OCI-LY7 (cell line): ENCODE results near the gene GPR82. TPM values are rescaled to one million over a fixed set of nuclear protein-coding genes. Genes with fewer than 3 reads are reported as not detected.

Source experiments
- BruUV-seq: library from RNA; stranded (reverse); fragments of 400-500 nt; replicated peaks from 2 replicates; lab custom pipeline; 2021; lab: Mats Ljungman, UMichigan
- CTCF ChIA-PET: fragments of 300-600 bp; sonication (Branson Sonifier 250); formaldehyde crosslinking; loops from one replicate; lab custom pipeline; 2022; ENCODE audit warnings: antibody characterized with exemption; ENCODE audit not compliant: unreplicated experiment; lab: Charles Lee
- POLR2A ChIA-PET: fragments of 300-600 bp; sonication (Branson Sonifier 250); formaldehyde crosslinking; loops from one replicate; lab custom pipeline; 2022; ENCODE audit warnings: antibody characterized with exemption; lab: Charles Lee
- DNase-seq: peaks from one replicate; pipeline ENCODE4 v3.0.0-alpha.2; 2015; ENCODE audit warnings: low spot score
- H2AFZ ChIP-seq: fragments of 200-600 bp; sonication (generic), shearing (Covaris generic); 2 replicates; pipeline ENCODE4 v1.6.1; 2014; ENCODE audit warnings: mild to moderate bottlenecking, antibody characterized with exemption, low read length, moderate library complexity
- H3K27ac ChIP-seq: fragments of 200-600 bp; sonication (generic); 2 replicates; pipeline ENCODE4 v1.5.1; 2014; ENCODE audit warnings: mixed run types, low read depth, mild to moderate bottlenecking, moderate library complexity, low read length, inconsistent platforms; ENCODE audit not compliant: poor library complexity, severe bottlenecking
- H3K36me3 ChIP-seq: fragments of 200-600 bp; sonication (generic); 2 replicates; pipeline ENCODE4 v1.6.1; 2014; ENCODE audit warnings: mild to moderate bottlenecking, antibody characterized with exemption, low read length, moderate library complexity, mixed read lengths; ENCODE audit not compliant: insufficient read depth
- H3K4me1 ChIP-seq: fragments of 200-600 bp; sonication (generic); 2 replicates; pipeline ENCODE4 v1.5.1; 2014; ENCODE audit warnings: mild to moderate bottlenecking, low read length; ENCODE audit not compliant: insufficient read depth, poor library complexity, severe bottlenecking
- H3K4me2 ChIP-seq: fragments of 200-600 bp; sonication (generic); 2 replicates; pipeline ENCODE4 v1.6.1; 2014; ENCODE audit warnings: mild to moderate bottlenecking, low read length
- H3K4me3 ChIP-seq: fragments of 200-600 bp; sonication (generic); 2 replicates; pipeline ENCODE4 v1.5.1; 2014; ENCODE audit warnings: mild to moderate bottlenecking, low read depth, low read length; ENCODE audit not compliant: poor library complexity, severe bottlenecking
- H3K79me2 ChIP-seq: fragments of 200-600 bp; sonication (generic); 2 replicates; pipeline ENCODE4 v1.6.1; 2016; ENCODE audit warnings: low read depth, mild to moderate bottlenecking, low read length, moderate library complexity, mixed read lengths; ENCODE audit not compliant: insufficient read depth
- H3K9me2 ChIP-seq: fragments of 200-600 bp; sonication (generic); 2 replicates; pipeline ENCODE4 v1.6.1; 2016; ENCODE audit warnings: mild to moderate bottlenecking, low read length, mixed read lengths; ENCODE audit not compliant: insufficient read depth
- H3K9me3 ChIP-seq: fragments of 200-600 bp; sonication (generic); 2 replicates; pipeline ENCODE4 v1.6.1; 2014; ENCODE audit warnings: mild to moderate bottlenecking, mixed run types, low read length, mixed read lengths
- H4K20me1 ChIP-seq: fragments of 200-600 bp; sonication (generic); 2 replicates; pipeline ENCODE4 v1.6.1; 2014; ENCODE audit warnings: mild to moderate bottlenecking, antibody characterized with exemption, low read length, moderate library complexity, mixed read lengths; ENCODE audit not compliant: insufficient read depth
- EZH2phosphoT487 ChIP-seq: fragments of 200-600 bp; sonication (generic); IDR thresholded peaks from 2 replicates; pipeline ENCODE4 v1.6.1; 2018; ENCODE audit warnings: low read depth, borderline replicate concordance, mild to moderate bottlenecking, mixed run types, antibody characterized with exemption, low read length, moderate library complexity, mixed read lengths
- intact Hi-C: fragments of 100-400 bp; cut with micrococcal nuclease; formaldehyde crosslinking; loops from one replicate; pipeline ENCODE4 v1.10.0; 2022; ENCODE audit not compliant: unreplicated experiment
- total RNA-seq, 2 experiments: library from RNA; depleted of rRNA in 1 of 2; stranded (reverse); fragments of >200 nt in 1 of 2; shearing (Covaris generic) in 1 of 2; gene quantifications; 2 replicates each; pipeline ENCODE4 v1.2.3, GENCODE V29; 2014 to 2022
- TF ChIP-seq, protein P1 (sequence below): fragments of 200-600 bp; sonication (generic); conservative IDR thresholded peaks from 2 replicates; pipeline ENCODE4 v1.5.1; 2014; ENCODE audit warnings: mild to moderate bottlenecking, antibody characterized with exemption, low read length, moderate library complexity, mixed read lengths

GPR82 gene
- total RNA-seq, 2 experiments from 2014 or later: 0.53 TPM; not detected in 1

DNA sequence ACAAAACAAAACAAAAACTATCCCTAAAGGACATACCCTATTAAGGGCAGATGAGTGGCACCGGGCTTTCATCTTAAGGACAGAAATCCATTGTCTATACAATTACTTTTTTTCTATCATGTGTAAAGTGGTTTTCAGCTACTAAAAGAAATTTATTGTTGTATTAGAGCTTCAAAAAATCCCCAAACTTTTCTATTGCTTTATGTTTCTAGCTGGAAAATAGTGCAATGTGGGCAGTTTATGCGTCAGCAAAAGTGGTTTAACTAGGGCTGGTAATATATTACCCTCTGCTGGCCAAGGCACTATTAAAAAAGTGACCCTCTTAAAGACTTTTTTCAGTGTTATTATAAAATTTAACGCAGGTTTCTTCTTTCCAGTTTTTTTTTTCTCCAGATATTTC lies 15.5 kb upstream of the GPR82 start:
- H3K79me2 ChIP-seq: peaks cover 8% of the 10 kb centered on the region; the same call in 1 of the 2 replicates
- BruUV-seq: no TSS peak
- H3K4me1 ChIP-seq: peaks cover 46% of the 10 kb centered on the region
- H3K27ac ChIP-seq: no peak overlapping the region
- DNase-seq: no peak
- H3K9me2 ChIP-seq: no peaks in the 10 kb centered on the region
- H4K20me1 ChIP-seq: no peaks in the 10 kb centered on the region
- intact Hi-C loops: loop anchor here (5.0 kb wide), 1 partner anchor 116 kb away; no protein-coding TSS in a partner anchor
- no peaks in the 10 kb centered on the region; the same call in 1 of the 2 replicates for H3K36me3 ChIP-seq
- no peak for TF ChIP-seq EZH2phosphoT487
- TF ChIP-seq, protein P1, sequence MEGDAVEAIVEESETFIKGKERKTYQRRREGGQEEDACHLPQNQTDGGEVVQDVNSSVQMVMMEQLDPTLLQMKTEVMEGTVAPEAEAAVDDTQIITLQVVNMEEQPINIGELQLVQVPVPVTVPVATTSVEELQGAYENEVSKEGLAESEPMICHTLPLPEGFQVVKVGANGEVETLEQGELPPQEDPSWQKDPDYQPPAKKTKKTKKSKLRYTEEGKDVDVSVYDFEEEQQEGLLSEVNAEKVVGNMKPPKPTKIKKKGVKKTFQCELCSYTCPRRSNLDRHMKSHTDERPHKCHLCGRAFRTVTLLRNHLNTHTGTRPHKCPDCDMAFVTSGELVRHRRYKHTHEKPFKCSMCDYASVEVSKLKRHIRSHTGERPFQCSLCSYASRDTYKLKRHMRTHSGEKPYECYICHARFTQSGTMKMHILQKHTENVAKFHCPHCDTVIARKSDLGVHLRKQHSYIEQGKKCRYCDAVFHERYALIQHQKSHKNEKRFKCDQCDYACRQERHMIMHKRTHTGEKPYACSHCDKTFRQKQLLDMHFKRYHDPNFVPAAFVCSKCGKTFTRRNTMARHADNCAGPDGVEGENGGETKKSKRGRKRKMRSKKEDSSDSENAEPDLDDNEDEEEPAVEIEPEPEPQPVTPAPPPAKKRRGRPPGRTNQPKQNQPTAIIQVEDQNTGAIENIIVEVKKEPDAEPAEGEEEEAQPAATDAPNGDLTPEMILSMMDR: no peak
- no peak overlapping the region for H2AFZ ChIP-seq
- no peaks in the 10 kb centered on the region for H3K9me3 ChIP-seq
- ChIA-PET POLR2A (no interaction called here), CTCF (no interaction called here)
- H3K4me3 ChIP-seq: no peak overlapping the region
- H3K4me2 ChIP-seq: no peak overlapping the region

DNA sequence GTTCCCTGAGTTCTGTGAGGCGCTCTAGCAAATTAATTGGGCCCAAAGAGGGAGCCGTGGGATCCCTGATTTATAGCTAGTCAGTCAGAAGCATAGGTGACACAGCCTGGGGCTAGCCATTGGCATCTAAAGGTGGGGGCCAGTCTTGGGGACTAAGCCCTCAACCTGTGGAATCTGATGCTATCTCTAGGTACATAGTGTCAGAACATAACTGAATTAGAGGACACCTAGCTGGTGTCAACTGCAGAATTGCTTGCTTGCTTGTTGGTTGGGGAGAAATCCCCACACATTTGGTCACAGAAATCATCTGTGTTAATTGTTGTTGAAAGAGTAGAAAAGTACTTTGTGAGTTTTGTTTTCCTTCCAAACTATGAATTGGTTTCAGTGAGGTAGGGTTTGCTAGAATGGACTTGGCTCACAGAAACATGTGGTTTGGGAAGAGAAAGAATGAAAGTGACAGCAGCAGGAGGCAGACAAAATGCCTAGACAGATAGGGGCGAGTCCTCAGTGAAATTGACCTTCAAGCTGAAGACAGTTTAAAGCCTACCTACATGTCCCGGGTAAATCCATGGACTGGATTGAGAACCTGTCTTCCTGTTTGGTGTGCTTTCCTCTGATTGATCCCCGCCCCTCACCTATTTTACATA lies 12.8 kb upstream of the GPR82 start:
- H3K4me1 ChIP-seq: peaks cover 20% of the 10 kb centered on the region
- 0 out of 2 replicates have a peak, but pooled peaks cover 3% of the 10 kb centered on the region for H3K79me2 ChIP-seq
- H3K9me3 ChIP-seq: no peaks in the 10 kb centered on the region
- TF ChIP-seq, protein P1: no peak
- no peak for TF ChIP-seq EZH2phosphoT487
- intact Hi-C loops: no loop called here
- no peaks in the 10 kb centered on the region for H4K20me1 ChIP-seq
- no peak for DNase-seq
- no TSS peak for BruUV-seq
- no peak overlapping the region for H3K4me3 ChIP-seq
- H3K27ac ChIP-seq: no peak overlapping the region
- H3K9me2 ChIP-seq: no peaks in the 10 kb centered on the region
- no peak overlapping the region for H2AFZ ChIP-seq
- no peaks in the 10 kb centered on the region for H3K36me3 ChIP-seq
- H3K4me2 ChIP-seq: no peak overlapping the region
- CTCF ChIA-PET: no interaction called here
- POLR2A ChIA-PET: interaction anchor here (0.7 kb wide), 1 partner anchor 9 kb away, joined by 3 read pairs; no protein-coding TSS in a partner anchor

DNA sequence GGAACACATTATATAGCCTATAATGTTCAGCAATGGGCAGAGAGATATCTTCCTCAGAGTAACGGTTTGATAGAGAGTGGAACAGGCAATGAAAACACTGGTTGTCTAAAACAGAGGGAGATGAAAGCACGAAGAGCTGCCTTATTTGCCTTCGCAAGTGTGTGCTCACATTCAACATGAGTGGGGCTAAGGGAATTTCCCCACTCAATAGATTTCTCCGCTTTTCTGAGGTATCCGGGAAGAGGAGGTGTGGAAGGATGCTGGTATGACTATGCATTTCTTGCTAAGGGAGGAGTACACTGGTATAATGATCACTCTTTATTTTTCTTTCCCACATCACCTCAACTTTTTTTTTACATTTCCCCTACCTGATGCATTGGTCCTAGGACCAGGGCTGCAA lies 7.8 kb upstream of the GPR82 start:
- H3K4me3 ChIP-seq: no peak overlapping the region
- H3K79me2 ChIP-seq: no peaks in the 10 kb centered on the region
- H3K9me3 ChIP-seq: no peaks in the 10 kb centered on the region; the same call in 1 of the 2 replicates
- no peaks in the 10 kb centered on the region for H3K9me2 ChIP-seq
- no peak overlapping the region for H3K4me2 ChIP-seq
- H3K4me1 ChIP-seq: peaks cover 9% of the 10 kb centered on the region
- H4K20me1 ChIP-seq: no peaks in the 10 kb centered on the region
- no peak for DNase-seq
- TF ChIP-seq, protein P1: no peak
- no peak for TF ChIP-seq EZH2phosphoT487
- H2AFZ ChIP-seq: no peak overlapping the region
- BruUV-seq: no TSS peak
- ChIA-PET POLR2A (no interaction called here), CTCF (no interaction called here)
- intact Hi-C loops: no loop called here
- H3K36me3 ChIP-seq: peaks cover 34% of the 10 kb centered on the region
- no peak overlapping the region for H3K27ac ChIP-seq
